Stimulated activated CD8-positive, alpha-beta memory T cell treated with anti-CD3 and anti-CD28 coated beads, Interleukin-7, amount 100 ng/mL, for 1 hour (primary cell): ENCODE results near the gene ABCG1.

Experiments
- DNase-seq, 2 donors: peaks; one replicate each; pipeline ENCODE4 v3.0.0-alpha.2; 2020; ENCODE audit warnings: low read depth in 2 of 2

Gene ABCG1

GRCh38 chr21:42232176-42232825 lies 13.4 kb downstream of the ABCG1 start:
- DNase-seq: no peak

- peak; percentile 39 to 47 for DNase-seq
These were observed 14.4 kb downstream of the ABCG1 start for GRCh38 chr21:42233067-42233961.

DNA sequence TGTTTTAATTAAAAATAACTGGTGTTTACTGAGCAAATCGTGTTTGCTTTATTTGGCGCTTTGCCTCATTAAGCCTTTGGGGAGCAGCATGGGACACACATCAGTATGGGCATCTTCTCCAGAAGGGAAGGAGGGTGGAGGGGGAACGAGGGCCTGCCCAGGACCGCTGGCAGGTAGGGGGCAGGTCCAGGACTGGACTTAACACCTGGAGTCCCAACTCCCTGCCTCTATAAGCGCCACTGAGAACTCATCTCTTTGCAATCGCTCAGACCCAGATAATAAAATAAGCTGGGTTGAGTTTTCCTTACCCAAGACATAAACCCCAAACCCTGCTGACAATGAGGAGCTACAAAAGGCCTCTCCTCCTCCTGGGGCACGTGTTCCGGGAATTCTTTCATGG lies 15.1 kb downstream of the ABCG1 start:
- no peak for DNase-seq

GRCh38 chr21:42234464-42235241 lies 15.7 kb downstream of the ABCG1 start:
- DNase-seq: peak; percentile 40 to 41

- DNase-seq: no peak
These were observed 16.7 kb downstream of the ABCG1 start for GRCh38 chr21:42235593-42235992.

DNA sequence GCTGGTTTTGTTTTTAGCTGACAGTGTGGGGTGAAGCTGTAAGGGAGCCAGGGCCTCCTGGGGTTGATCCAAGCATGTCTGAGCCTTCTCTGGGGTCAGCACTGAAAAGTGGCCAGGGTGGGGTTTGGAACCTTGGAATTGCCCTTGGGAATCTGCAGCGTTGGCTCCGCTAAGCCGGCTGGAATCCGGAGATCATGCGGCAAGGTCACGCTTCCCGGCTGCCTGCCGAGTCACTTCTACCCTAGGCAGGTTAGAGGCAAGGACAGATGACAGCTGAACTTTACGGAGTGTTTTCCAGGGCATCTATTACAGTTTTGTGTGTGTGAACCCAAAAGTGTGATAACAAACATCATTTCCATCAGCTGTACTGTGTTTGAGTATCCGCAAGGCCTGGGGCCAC lies 17.1 kb downstream of the ABCG1 start:
- no peak for DNase-seq

DNA sequence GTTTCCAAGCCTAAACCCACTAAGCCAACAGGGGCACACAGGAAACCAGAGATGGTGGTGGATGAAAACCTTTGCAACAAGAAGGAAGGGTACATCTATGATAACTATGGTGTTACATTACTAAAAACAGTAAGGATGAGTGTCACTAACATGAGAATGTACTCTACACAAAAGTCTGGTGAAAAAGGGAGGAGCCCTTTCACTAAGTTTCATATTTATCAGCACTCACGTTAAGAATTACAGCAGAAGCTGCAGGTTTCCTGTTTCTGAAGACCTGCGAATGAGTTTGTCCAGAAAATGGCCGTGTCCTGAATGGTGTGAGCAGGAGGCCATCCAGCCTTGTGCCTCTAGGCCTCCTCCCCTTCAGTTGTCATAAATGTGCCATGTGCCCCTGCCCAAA lies 17.8 kb downstream of the ABCG1 start:
- DNase-seq: no peak

GRCh38 chr21:42237161-42237560 lies 18.2 kb downstream of the ABCG1 start:
- no peak for DNase-seq

DNA sequence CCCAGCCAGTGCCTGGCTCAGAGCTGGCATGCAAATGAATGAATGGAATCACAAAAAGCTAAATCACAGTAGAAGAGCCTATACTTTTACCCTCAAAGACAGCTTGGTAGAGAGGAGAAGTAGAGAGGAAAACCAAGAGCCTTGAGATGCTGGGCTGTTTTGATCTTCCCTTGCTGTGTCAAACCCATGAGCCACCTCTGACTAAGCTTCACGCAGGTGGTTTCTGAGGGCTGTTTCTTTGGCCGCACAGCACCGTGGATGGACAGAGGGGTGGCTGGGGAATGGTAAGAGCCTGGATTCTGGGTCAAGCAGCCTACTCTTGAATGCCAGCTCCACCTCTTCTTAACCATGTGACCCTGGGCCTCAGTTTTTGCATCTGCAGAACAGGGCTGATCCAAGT lies 18.6 kb downstream of the ABCG1 start:
- DNase-seq: no peak

DNA sequence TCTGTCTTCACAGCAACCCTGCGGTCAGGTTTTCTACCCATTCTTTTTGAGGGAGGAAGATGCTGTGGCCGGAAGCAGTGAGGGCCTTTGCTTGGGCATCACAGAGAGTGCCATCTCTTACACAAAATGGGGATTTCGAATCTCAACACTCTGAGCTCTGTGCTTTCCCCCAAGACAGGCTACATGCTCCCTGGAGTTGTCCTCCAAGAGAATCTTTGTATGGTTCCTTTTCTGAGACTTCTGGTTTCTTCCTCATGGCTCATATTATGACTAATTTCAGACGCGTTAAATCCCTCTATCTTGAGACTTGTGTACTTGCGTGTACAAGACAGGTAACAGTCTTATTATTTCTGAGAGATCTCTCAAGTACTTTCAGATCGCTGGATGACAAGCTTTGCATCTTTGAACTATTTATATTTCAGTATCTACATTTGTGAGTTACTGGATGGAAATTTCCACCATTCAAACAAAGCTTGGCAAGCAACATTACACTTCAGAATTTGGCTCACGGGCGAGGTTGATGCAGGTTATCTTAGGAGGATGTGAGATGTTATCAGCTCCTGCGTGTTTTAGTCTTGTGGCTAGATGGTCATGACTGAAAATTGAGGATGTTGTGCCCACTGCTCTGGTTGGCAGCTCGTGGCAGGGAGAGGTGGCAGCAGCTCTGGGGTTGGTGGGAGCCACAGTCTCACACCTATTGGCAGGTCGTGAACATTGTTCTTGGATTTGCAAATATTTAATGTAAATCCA lies 19.4 kb downstream of the ABCG1 start:
- DNase-seq: no peak

- no peak for DNase-seq
These were observed 20.6 kb downstream of the ABCG1 start for GRCh38 chr21:42239556-42239955.

DNA sequence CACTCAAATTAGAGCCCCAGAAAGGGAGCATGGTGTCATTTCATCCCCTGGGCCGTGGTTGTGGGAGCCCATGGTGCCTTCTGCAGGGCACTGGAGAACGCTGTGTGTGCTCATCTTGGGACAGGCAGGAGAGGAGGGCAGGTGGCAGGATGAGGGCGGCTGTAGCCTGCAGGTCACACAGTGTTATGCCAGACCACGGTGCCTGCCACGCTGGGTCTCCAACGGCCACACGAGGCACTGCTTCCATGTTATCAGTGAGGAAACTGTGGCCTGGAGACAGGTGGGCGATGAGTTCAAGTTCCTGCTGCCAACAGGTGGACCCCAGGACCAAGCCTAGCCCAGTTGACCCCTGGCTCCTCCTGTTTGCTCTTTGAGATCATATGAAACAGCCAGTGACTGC lies 21.0 kb downstream of the ABCG1 start:
- no peak for DNase-seq

DNA sequence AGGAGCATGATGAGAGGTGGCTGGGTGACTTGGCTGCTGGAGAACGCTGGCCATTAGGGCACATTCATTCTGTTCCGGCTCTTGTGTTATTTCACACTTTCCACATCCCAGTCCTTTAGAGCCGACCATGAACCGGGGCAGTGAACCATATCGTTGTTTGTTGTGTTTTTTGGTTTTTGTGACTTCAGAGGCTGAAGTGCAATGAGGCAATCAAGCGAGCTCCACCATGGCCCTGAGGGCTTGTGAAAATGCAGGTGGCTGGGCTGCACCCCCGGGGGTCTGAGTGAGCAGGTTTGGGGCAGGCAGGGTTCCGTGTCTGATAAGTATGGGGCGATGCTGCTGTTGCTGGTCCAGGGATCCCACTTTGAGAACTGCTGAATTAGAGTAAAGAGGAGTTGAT lies 23.7 kb downstream of the ABCG1 start:
- no peak for DNase-seq

DNA sequence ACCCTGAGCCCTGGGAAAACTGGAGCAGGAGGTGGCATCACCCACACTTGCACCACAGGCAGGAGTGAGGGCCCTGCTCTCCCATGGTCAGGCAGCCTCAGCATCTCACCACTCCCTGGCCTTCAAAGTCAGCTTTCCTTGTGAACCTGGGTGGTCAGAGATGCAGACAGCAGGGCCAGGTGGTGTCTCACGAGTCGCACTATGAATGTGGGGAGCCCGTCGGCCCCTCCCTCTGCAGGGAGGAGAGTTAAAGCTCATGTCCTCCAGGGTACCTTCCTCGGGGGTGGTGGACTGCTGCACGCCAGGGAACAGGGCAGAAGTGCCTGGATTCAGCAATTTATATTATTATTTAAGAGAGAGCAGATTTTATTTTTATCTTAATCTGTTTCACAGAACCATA lies 24.1 kb downstream of the ABCG1 start:
- no peak for DNase-seq

GRCh38 chr21:42245331-42246193 lies 26.6 kb downstream of the ABCG1 start:
- no peak for DNase-seq

- no peak for DNase-seq
These were observed 28.8 kb downstream of the ABCG1 start for GRCh38 chr21:42247716-42248115.

- DNase-seq: no peak
These were observed 29.3 kb downstream of the ABCG1 start for GRCh38 chr21:42248241-42248640.

DNA sequence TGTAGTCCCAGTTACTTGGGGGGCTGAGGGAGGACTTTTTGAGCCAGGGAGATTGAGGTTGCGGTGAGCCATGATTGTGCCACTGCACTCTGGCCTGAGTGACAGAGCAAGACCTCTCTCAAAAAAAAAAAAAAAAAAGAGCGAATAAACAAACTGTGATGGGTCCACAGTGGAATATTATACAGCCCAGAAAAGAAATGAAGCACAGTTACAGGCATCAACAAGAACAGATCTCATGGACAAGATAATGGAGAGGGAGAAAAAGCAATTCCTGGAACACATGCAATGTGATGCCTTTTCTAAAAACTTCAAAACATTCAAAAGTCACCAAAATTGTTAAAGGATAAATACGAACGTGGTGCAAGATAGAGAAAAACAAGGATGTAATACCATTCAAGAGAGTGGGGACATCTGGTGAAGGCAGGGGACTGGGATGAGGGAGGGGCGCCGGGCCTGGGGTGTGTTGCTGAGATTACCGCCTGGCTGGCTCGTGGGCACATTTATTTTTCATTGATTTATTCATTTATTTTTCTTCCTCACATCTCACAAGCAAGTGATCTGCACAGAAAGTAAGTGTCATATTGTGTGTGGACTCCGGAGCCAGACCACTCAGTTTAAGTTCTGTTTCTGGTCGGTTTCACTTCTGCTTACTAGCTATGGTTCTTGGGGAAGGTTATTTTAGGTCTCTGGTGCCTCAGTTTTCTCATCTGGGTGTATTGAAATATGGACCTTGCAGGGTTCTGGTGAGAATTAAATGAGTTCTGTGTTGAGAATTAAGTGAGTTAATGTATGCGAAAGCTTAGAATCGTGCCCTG lies 30.1 kb downstream of the ABCG1 start:
- no peak for DNase-seq

DNA sequence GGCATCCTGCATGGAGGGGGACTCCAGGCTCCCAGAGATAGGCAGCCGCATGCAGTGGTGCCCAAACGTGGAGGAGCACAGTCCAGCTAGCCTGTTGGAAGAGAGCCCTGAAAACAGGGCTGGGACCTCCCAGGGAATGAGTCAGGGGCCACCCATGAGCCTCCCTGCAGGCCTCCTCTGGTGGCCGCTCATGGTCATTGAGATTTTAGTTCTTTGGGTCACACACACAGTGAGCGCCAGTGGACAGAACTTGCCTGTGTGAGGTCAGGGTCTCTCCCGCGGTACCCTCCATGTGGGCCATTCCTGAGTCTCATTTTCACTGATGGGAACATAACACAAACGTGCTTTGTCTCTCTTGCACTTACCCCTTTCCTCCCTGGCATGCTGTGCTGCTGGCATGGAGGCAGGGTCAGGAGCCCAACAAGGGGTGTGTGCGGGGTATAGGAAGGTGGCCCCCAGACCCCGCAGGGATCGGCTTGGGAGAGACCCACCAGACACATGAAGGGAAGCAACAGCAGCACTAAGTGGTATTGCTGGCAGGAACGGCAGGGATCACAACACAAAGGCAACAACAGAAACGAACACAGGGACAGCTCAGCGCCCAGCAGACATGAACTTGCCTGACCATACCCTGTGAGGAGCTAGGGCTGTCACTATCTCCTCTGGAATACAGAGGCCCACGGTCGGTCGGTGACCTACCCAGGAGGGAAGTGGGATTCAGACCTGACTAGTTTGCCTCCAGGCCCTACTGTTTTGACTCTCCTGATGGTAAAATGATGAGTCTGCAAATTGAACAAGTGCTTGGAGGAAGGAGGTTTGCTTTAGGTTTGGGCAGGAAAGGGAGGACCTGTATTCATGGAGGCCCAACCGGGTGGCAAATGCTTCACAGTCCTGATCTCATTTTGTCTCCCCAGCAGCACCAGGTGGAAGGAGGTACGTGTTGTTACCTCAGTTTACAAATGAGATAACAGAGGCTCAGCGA lies 31.8 kb downstream of the ABCG1 start:
- no peak for DNase-seq
